ENCODE measurements around the gene COA7.

GRCh38 chr1:52713590-52713989 lies 15.4 kb upstream of the COA7 start:
- TF ChIP-seq POLR2AphosphoS5 (IDR thresholded peaks at IDR 0.05; ENCODE audit: insufficient read depth in 1 of 2, low read depth in 1 of 2) (no peak), CTCF (IDR thresholded peaks at IDR 0.05) (no peak), POLR2A (IDR thresholded peaks at IDR 0.05) (no peak)

All from vagina (tissue), 2 donors.